ENCODE data around the gene EFTUD2.

EFTUD2 gene

DNA sequence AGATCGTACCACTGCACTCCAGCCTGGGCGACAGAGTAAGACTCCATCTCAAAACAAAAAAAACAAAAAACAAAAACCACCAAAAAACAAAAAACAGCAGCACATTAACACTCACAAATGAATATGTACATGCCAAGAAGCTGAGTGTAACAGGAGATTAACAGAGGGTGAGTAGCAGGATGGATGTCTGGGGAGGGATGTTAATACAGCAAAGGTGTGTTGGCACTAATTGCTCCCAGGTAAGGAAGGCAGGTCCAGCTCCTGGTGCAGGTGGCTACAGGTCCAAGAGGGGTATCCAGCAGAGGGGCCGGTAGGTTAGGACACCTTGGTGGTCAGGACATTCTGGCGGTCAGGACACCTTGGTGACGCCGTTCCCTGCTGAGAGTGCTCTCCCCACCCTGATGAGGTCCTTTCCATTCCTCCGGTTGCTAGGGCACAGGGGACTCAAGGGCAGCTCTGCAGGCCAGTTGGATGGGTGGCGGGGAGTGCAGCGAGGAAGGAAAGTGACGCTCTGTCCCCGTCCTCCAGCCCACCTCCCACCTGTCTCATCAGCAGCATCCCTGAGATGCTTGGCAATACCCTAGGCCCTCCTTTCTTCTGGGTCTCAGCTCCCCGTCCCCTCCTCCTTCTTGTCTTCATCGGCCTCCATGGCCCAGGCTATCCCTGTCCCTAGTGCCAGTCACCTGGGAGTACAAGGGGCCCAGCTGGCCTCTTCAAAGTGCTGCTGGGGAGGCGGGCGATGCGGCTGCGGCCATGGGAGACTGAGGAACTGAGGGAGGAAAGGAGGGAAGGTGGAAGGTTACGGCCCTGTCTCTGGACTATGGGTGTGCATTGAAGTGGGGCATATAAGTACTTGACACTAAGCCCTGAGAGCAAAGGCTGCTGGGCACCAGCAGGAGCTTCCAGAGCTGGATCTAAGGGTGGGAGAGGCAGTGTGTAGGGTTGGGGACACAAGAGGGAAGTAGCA lies 26.8 kb upstream of the EFTUD2 start:
- no peak for DNase-seq

DNA sequence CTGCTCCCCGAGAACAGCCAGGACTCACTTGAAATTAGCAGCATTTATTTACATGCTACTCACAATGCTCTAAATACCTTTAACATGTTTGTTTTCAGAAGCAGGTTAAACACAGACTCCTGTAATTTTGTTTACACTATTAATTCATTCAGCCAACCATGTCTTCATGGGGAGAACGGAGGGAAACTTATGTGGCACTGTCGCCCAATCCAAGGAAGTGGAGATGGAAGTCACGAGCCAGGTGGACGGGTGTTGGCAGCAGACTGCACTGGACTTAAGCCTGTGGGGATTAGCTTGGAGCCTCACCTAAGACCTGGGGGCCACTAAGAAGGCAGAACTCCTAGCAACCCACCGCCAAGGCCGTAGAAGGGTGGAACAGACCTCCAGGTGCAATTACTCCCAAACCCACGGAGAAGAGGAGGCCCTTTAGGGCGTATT lies 24.9 kb upstream of the EFTUD2 start:
- DNase-seq, result no peak

DNA sequence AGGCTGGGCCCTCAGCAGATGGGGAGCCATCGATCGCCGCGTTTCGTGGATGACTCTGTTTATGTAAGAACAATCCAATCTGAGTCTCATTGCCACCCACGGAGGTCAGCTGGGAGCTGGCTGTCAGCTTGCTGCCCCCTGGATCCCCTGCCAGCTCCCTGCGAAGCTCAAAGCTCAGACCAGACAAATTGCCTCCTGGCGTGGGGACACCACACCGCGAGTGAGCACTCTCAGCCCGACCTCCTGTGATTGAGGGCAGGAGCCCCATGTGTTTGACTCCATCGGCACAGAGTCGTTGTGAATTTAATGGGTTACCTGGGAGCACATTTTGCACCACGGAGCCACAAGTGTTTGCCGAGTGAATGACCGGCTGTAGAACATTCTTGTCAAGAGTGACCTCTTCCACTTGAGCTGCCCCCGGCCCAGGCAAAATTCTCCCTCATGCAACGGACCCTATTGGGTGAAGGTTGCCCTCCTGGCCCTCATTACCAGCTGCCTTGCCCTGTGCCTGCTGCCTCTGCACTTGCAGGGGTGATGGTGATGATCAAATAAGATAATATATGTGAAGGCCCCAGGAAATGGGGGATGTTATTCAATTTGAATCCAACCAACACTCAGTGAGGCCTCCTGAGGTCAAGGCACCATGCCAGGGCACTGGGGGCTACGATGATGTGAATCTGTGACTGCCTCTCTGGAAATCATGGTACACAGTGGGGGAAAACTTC lies 23.7 kb upstream of the EFTUD2 start:
- no peak for DNase-seq

DNA sequence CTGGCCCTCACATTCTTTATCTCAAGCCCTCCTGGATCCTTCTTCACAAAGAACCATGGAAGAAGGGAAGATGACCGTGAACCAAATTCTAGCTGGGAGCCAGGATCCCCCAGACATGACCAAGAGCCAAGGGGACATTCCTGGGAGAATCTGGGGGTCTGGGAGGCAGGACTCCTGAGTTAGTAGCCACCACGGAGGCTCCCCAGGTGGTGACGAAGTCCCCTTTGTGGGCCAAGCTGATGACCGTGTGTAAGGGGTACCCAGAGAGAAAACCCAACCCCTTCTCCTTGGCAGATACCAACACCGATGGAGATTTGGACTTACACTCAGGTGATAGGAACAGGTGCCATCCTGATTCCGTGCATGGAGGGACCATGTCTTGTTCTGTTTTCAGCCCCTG lies 22.9 kb upstream of the EFTUD2 start:
- DNase-seq, result no peak

DNA sequence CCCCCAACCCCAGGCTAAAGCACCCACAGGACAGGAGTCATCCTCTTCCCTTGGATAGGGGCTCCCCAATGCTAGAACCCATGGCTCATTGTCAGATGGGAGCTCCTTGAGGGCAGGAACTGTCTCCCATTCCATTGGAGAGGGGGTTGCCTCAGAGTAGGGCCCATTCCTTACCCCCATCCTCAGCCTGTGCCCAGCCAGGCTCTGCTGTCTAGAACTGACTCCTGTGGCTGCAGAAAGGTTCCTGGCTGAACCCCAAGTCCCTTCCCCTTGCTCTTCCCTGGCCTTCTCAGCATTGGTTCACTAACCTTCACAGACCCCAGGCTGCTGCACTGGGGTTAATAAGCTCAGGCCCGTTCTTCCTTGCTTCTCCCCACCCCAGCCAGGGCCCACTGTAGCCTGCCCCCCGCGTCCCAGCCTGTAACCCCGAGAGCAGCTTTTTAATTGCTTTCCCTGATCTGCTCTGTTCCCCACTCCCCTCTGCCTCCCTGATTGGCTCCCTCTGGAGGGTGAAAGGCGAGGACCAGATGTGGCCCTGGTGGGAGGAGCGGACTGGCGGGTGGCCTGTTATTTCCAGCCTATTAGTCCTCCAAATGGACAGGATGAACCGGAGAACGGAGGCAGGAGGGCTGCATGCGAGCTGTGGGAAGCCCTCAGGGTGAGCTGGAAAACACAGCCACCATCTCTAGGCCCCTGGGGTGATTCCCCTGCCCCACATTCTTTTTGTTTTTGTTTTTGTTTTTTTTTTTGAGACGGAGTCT lies 22.1 kb upstream of the EFTUD2 start:
- DNase-seq, result no peak

DNA sequence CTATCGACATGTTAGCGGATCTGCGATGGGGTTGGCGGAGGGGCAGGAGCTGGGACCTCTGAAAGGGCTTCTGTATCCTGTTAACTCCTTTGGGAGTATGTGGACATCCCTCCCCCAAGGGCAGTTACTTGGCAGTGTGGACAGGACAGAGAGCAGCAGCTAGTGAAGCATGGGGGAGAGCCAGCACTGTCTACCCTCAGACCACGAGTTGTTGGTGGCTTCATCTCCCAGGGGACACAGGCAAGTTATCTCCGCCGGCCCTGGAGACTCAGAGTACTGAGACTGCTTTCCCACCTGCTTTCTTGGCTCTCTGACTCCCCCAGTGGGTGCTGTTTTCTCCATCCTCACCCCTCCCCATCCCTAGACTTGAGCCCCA lies 21.3 kb upstream of the EFTUD2 start:
- DNase-seq, result no peak

DNA sequence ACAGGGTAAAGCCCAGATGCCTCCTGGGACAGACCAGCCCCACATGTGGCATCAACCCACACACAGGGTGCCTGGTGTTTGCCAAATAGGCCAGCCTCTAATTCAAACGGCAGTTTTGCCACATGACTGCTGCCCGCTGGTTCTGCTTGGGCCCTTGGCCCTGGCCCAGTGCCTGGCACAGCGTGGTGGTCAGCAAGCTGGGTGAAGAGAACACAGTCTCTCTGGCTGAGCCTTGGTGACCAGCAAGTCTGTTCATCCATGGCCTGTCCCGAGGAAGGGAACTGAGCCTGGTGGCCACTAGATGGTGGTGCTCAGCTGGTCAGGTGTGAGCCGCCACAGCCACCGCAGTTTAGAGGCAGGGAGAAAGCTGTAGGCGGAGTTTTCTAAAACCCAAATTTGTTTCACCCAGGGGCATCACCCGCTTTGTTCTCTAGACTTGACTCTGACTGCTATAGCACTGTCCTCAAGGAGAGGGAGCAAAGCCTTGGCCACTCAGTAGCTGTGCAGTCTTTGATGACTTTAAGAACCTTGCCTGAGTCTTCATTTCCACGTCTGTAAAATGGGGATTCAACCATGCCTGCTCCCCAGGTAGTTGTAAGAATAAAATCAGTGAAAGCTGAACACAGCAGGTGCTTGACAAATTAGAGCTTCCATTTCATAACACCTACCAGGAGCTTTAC lies 20.8 kb upstream of the EFTUD2 start:
- no peak for DNase-seq

DNA sequence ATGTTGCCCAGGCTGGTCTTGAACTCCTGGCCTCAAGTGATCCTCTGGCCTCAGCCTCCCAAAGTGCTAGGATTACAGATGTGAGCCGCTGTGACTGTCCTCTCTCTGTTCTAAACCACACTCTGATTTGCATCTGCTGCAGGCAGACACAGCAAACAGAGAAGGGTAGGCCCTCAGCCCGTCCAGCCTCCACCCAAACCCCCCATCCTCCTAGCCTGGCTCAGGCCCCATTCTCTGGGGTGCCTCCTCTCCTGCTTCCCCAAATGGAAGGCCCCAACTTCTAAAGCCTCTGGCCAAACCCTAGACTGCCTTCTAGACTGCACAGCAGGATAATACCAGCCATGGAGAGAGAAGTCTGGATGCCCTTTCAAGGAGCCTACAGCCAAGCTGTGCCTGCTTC lies 20.2 kb upstream of the EFTUD2 start:
- no peak for DNase-seq

DNA sequence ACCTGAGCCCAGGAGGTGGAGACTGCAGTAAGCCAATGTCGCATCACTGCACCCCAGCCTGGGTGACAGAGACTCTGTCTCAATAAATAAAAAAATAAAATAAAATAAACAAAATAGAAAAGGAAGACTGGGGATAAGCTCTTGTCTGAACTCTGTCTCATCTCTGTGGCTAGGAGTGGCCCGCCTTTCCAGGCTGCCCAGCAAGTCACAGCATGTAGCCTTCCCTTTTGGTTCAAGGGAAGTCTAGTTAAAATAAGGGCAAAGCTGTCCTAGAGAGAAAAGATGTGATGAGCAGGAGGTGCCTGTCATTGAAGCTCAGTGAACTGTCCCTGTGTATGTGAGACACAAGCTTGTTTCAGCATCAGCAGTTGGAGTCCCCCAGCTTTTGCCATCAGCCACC lies 18.8 kb upstream of the EFTUD2 start:
- no peak for DNase-seq

DNA sequence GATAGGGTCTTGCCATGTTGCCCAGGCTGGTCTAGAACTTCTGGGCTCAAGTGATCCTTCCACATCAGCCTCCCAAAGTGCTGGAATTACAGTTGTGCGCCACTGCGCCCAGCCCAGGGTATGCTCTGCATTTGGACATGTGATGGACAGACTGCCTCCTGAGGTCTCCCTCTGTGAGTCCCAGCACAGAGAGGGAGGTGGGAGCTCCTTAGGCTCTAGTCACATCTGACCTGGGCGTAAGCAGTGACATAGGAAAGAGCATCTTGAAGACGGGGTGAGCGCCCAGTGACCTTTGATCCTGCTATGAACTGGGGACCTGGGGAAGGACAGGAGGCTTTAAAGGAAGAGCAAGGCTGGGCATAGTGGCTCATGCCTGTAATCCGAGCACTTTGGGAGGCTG lies 18.2 kb upstream of the EFTUD2 start:
- no peak for DNase-seq

DNA sequence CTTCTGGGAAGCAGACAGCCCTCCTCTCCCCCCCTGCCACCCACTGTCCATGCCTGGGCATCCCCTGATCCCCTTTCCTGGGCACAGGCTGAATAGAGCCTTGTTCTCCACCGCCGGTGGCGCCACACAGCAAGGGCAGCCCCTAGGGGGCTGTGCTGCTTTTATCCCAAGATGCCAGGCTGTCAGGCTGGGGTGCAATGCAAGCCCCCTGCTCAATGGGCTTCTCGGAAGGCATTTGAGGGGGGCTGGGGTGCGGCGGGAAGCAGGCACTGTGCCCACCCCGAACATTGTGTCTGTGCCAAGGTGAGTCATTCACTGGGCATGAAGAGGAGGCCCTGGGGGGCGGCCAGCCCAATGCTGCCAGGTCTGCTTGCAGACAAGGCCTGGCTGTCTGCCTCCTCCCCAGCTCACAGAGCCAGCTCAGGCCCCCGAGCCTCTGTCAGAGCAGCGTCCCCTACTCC lies 17.6 kb upstream of the EFTUD2 start:
- no peak for DNase-seq

DNA sequence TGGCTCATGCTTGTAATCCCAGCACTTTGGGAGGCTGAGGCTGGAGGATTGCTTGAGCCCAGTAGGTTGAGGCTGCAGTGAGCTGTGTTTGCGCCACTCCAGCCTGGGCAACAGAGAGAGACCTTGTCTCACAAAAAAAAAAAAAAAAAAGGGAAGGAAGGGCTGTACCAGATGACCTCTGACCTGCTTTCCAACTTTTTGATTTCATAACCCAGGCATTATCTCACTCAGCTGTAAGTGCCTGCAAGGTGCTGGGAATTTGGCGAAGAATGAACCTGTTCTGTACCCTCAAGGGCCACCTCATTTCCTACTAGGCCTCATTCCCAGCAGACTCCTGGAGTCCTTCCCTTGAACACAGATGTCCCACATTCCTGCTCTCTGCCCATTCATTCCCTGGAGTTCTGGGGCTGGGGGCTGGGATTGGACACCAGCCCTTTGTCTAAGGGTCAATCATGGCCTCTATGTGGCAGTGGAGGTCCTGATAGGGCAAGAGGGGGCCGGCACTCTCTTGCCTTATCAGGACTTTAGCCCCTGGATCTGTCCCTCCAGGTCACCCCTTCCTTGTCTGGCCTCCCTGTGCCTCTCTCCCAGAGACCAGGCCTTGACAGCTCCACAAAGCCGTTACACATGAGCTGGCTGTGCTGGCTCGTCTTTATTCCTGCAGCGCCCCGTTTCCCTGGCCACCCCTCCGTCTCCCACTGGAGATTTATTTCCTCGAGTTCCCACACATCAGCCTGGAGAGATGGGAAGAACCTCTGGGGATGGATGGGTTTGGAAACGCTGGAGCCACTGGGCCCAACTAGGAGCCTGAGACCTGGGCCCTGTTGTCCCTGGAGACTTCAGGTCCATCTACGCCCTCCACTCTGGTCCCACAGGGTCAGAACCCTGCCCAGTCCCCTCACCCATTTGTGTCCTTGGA lies 16.9 kb upstream of the EFTUD2 start:
- DNase-seq, result no peak

DNA sequence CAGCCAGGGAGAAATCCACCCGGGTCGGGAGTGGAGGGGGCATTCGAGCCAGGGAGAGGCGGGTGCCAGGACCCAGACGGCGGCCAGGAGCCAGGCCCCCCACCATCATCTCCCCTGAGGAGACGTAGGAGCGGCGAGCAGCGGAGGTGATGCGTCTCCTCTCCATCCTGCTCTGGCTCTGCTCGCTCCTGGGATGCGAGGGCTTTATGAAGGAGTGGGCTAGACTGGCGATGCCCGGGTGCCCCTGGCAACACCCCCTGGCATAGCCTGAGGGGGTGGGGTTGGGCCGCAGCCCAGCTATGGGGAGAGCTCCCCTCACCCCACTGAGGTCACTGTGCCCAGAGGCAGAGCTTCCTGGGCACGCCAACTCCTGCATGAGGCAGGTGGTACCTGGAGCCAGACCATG lies 16.1 kb upstream of the EFTUD2 start, which contains the start of gene GFAP:
Gene GFAP, minus strand, starts transcription at position 180 of the 406 bp plus-strand sequence. Its CDS starts 14 bp downstream, at position 166.
- no peak for DNase-seq

DNA sequence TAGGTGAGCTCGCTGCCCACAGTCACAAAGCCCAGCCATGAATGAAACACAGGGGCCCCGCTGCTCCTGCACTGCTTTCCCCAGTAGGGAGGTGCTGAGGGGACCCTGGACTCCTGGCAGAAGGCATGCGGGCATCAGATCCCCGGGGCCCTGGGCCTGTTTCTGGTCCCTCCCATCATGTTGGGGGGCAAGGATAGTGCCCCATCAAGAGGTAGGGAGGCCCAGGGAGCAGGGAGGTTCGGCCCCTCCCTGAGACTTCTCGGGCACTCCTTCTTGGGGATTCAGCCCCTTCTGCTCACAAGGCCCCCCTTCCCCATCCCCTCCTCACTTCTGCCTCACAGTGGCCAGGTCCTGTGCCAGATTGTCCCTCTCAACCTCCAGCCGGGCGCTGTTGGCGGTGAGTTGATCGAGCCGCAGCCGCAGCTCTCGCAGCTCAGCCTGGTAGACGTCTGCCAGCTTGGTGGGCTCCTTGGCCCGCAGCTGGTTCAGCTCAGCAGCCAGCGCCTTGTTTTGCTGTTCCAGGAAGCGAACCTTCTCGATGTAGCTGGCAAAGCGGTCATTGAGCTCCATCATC lies 15.5 kb upstream of the EFTUD2 start:
- no peak for DNase-seq

DNA sequence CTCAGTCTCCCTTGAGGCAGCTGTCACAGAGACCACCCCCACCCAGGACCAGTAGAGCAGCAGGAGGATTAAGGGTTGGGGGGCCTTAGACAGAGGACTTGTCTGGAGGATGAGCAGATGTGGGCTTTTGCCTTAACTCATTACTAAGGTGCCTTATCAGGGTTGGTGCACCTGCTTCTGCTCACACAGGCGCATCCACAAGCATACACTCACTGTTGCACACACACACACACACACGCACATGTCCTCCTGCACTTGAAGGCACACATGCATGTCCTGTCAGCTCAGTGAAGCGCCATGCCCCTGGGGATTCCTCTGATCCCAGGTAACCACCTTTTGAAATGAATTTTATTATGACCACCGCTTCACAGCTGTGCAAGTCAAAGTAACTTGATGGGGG lies 14.9 kb upstream of the EFTUD2 start:
- DNase-seq, result no peak

DNA sequence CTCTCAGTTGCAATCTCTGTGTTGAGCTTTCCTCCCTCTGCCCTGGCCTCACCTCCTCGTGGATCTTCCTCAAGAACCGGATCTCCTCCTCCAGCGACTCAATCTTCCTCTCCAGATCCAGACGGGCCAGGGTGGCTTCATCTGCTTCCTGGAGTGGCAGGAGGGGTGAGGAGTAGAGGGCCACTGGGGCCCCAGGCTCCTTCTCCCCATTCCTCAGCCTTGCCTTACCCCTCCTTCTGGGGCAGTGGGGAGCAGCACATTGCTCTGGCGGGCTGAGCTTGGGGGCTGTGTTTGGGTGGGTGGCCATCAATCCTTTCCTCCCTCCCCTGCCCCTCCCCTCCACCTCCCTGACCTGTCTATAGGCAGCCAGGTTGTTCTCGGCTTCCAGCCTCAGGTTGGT lies 14.4 kb upstream of the EFTUD2 start:
- DNase-seq, result no peak

DNA sequence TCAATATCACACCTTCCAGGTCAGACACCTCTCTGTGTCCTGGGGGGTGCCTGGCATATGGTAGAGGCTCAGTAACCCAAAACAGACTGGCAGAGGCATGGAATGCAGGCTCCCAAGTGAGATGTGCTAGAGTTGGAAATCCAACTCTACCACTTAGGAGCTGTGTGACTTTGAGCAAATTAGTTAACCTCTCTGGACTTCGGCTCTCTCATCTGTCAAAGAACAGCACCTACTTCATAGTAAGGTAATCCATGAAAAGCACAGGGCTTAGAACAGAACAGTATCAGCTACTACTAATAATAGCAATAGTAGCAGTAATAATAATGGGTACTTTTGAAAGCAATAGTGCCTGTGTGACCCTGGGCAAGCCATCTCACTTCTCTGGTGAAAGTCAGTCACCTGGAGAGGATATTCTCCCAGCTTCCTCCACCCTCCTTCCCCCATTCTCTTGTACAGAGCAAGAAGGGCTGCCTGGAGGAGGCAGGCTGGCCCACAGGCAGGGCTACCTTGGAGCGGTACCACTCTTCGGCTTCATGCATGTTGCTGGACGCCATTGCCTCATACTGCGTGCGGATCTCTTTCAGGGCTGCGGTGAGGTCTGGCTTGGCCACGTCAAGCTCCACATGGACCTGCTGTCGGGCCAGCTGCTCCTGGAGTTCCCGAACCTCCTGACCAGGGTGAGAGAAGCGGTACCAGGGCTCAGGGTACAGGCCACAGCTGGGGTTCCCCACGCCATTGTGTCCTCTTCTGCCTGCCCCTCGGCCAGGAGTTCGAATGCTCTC lies 13.7 kb upstream of the EFTUD2 start:
- DNase-seq, result no peak

DNA sequence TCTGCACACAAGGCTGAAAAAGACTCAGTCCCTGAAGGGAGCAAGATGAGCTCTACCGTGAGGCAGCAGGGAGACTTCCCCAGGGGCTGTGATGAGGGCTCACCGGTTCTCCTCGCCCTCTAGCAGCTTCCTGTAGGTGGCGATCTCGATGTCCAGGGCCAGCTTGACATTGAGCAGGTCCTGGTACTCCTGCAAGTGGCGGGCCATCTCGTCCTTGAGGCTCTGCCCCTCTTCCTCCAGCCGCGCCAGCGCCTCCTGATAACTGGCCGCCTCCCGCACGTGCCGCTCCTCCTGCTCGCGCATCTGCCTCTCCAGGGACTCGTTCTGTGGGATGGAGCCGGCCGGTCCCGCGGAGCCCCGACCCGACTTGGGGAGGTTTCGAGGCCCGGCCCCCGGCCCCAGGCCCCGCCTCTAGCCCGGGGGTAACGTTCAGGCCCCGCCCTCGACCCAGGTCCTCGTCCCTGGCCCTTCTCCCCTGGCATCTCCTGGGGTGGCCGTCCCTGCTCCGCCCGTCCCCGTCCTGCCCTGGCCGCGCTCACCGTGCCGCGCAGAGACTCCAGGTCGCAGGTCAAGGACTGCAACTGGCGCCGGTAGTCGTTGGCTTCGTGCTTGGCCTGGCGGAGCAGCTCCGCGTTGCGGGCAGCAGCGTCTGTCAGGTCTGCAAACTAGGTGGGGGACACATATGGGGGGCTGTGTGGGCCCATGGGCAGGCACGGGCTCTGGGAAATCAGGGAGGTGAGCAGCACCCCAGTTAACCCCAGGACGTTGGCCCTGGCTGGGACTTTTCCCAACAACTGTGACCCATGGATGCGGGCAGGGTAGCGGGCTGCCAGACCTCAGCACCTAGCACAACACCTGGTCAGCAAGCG lies 12.1 kb upstream of the EFTUD2 start:
- no peak for DNase-seq
